AG08395 (cell line): ENCODE data around the gene TWNK.
A peak's percentile ranks its signal among the peaks of the same experiment; 100 is the strongest.

Source experiments
- DNase-seq: peaks from one replicate; pipeline ENCODE4 v3.0.0; 2012; ENCODE audit warnings: mixed read lengths, low spot score

TWNK gene

DNA sequence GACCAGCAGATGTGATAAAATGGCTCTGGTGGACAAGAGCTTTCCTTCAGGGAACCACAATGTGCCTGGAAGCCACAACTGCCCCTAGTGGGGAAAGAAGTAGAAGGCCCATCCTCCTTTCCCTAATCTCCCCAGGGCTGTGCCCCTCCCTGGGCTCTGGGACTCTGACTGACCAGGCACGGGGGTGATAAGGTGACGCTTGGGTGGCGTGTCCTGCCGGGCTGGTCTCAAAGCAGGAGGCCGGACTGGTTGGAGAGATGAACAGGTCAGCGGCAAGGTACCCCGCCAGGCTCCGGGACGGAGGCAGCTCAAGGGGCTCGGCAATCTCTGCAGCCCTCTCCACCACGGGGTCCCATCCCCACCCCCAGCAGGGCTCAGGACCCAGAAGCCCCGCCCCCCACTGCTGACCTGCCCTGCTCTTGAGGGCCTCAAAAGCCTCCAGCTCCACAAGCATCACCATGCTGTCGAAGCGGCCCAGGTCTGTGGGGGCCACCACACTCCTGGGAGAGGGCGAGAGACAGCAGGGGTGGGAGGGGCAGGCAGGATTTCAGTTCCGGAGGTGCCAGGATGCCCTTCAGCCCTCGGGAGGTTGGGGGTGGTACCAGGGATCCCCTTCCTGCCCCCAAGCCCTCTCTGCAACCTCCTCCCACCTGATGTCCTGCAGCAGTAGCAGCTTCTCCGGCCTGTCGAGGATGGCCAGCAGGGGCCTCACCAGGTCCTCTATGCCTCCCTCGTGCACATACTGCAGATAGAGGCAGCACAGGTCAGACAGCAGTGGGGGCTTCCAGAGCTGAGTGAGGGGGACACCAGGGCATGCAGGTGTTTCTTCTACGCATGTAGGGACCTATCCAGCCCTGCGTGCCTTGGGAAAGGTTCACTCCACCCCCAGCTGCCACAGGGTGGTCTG, 24.4 kb downstream of the TWNK start:
- no peak for DNase-seq

DNA sequence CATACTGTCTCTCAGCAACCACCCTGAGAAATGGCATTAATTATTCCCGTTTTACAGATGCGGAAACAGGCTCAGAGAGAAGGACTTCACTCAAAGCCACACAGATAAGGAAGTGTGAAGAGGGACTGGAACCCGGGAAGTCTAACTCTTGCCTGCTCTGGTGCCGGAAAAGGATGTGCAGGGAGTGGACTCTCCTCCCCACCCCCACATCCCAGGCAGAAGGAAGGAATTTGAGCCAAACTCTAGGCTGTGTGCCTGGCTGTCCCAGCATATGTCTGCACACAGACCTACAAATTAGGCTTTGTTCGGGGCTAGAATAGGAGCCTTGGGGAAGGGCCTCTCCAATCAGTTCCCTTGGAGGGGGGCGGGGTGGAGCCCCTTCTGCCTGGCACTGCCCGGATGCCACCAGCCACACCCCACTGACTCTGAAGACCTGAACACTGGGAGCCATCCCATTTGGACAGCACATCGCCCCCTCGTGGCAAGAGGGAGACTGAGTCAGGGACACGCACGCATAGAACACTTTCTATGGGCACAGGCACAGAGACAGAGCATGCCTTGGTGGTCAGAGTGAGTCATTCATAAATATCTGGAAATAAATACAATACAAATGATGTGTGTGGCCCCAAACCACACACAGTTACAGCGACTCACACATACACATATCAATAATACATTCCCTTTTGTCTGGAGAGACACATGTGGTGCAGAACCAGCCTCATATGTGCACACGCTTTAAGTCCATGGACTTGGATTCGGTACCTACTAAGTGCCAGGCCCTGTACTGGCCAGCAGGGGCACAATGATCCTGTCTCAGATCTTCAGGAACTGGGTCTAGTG, 25.4 kb downstream of the TWNK start:
- peak; percentile 92 for DNase-seq

DNA sequence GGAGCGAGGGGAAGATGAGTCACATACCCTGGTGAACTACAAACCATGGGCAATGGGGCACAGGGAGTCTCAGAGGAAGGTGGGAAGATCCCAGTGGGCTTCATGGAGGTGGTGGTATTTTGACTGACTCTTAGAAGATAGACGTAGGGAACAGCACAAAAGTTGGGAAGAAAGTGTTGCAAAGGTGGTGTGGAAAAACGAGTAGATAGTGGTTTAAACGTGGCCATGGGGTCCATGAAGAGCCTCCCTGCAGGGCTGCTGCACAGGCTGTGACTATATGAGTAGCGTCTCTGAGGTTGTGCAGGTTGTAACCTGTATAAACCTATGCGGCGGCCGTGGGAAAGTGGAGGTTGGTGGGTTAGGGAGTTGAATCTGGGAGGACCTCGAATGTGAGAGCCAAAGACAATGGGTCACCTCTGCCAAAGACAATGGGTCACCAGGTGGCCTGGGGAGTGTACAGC, 26.1 kb downstream of the TWNK start:
- DNase-seq, result no peak

DNA sequence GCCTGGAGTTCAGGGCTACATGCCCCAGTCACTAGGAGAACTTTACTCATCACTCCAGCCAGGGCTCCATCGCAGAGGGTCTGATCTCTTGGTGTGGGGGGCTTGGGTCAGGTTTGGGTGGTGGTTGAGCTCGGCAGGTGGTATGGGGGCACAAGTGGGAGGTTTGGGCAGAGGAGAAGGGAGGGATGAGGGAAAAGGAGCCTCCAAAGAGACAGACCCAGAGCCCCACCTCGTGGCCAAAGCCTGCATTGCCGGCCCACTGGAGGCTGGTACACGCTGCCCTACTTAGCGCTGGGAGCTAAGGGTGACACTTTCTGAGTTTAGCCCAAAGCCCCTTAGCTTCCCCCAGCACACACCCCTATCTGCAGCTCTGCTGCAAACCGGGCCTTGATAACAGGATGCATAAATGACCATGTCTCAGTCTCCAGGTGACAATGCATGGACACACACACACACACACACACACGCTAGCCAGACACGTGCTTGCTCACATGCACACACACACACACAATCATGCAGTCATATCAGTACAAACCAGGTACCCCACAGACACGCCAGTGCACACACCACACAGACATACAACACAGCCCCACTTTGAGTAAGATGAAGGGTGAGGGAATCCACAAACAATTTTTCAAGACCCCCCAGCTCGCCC, 27.0 kb downstream of the TWNK start:
- DNase-seq, result peak; percentile 80

DNA sequence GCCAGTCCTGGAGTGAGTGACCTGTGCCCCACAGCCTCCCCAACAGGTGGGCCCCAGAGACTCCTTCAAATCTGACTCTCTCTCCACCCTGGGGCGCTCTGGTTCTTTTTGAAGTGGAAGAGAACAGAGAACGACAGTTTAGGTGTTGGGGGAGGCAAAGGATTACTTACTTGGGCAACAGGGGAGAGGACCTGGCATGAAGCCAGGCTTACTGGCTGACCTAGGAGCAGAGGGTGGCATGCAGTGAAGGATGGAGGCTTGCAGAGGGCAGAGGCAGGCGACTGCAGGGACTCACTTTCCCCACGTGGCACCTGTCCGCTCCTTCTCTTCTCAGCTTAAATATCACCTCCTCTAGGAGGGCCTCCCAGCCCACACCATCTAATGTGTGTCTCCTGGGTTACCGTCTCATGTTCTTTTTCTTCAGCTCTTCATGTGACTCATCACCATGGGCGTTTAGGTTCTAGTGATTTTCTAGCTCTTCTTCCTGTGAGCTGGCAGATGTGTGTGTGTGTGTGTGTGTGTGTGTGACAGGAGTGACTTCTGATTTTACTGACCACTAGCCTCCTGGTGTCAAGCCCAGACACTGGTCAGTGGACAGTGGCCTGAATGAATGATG, 27.7 kb downstream of the TWNK start:
- DNase-seq, result peak; percentile 86

DNA sequence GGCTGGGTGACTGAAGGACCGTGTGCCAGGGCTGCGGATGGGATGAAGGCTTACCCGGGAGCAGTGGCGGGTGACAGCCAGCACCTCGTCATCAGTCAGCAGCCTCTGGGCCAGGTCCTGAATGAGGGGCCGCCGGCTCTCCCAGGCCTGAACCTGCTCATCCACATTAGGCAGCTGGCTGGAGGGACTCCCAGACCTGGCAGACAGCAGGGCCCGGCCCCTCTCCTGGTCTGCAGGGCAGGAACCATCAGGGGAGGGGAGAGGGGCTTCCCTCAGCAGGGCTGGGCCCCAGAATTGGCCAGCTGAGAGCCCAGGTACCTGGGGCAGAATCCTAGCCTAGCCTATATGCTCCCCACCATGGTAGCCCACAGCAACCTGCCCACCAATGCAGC, 28.2 kb downstream of the TWNK start:
- no peak for DNase-seq

DNA sequence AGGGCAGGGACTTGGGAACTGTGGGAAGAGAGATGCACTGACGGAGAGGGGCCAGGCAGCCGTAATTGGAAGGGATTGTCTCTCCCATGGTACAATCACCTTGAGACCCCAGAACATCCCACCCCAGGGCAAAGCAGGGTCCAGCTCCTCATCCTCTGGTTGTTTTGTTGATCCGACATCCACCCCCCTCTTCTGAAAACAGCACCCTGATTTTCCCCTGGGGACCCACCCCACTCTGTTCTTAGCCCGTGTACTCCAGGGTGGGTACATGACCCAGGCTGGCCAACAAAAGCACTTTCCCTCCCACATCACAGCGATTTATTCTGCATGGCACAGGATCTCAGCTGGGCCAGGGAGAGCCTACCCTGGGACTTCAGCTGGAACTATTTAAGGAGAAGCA, 29.5 kb downstream of the TWNK start:
- no peak for DNase-seq

DNA sequence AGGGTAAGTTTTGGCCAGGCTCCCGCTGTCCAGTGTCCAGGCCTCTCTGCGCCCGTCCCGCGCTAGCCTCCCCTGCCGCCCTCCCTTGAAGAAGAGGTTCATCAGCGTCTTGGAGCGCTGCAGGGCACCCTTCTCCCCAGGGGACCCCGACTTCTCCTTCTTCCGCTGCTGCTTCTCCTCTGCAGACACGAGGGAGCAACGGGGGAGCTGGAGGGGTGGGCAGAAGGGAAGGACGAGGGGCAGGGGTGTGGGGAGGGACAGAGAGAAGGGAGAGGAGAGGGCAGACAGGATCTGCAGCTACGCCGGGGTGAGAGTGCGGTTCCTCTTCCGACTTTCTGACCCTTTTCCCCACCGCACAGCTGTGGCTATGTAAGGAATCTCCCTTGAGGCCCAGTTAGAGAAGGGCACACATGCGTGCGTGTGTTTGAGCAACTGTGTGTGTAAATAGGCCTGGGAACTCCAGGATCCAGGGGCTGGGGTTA, 30.8 kb downstream of the TWNK start:
- no peak for DNase-seq

DNA sequence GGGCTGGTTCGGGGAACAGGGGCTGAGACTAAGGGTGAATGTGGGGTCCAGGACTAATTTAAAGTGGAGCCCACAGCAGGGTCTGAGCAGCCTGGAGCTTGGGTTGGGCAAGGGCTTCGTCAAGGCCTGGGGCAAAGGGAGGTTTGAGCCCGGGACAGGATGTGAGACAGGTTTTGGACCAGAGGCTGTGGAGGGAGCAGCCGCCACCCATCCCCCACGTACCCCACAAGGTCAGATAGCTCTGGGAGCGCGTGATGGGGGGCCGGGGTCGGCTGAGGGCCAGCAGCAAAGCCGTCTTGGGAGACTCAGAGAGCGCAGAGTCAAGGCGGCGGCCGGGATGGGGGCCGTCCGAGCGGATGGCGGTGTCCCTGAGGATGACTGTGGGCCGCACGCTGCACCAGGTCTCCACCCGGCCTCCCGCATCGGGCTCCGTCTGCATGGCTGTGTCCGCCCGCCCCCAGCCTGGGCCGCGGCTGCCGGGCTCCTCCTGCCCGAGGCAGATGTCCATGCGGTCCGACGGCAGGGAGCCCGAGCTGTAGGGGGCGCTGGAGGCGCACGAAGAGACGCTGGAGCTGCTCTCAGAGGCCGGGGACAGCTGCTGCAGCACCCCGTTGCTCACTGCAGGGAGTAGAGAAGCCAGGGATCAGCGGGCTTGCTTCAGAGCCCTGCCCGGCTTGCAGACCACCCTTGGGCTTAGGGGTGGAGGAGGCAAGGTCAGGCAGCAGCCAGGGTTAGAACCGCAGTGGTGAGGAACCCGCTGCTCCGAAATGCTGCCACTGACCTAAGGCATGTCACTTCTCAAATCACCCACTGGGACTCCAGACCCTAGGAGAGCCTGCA, 31.5 kb downstream of the TWNK start:
- peak; percentile 93 for DNase-seq

DNA sequence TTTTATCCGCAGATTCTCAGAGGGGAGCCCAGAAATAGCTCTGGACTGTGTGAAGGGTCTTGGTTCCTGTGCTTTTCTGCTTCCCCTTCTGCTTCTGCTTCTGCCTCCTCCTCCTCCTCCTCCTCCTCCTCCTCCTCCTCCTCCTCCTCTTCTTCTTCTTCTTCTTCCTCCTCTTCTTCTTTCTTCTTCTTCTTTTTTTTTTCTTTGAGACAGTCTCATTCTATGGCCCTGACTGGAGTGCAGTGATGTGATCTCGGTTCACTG, 32.0 kb downstream of the TWNK start:
- no peak for DNase-seq

DNA sequence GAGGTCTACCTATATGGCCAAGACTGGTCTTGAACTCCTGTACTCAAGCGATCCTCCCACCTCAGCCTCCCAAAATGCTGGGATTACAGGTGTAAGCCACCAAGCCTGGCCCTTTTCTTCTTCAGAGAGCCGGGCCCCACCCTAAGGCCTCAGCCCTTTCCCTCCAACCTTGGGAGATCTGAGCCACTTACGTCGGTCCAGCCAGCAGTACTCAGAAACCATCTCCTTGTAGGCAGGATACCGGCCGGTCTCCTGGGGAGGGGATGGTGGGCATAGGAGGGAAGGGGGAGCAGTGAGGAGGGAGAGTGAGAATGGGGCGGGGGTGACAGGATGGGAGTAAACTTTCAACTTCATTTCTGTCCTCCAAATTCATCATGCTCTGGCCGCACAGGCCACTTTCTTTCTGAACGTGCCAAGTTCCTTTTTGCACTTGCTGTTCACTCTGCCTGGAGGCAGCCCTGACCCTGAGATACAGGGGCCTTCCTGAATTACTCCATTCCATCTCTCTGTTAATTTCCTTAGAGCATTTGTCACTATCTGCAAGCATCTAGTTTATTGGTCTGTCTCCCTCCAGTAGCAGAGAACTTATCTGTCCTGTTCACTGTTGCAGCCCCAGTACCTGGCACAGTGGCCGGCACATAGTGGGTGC, 33.2 kb downstream of the TWNK start:
- DNase-seq, result no peak

DNA sequence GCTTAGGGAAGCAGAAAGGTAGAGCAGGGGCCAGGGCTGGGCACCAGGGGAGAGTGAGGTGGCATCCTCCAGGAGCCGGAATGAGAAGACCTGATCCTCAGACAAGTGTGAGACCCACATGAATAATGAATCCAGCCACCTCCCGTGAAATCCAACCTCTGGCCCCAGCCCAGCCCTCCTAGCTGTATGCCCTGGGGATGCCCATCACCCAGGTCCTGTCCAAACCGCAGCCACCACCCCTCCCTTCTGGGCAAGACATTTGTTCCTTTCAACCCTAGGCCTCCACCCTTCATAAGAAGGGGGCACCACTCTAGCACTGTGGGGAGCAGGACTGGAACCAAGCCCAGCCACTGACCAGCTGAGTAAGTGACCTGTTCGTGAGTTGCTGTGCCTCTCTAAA, 33.9 kb downstream of the TWNK start:
- no peak for DNase-seq

DNA sequence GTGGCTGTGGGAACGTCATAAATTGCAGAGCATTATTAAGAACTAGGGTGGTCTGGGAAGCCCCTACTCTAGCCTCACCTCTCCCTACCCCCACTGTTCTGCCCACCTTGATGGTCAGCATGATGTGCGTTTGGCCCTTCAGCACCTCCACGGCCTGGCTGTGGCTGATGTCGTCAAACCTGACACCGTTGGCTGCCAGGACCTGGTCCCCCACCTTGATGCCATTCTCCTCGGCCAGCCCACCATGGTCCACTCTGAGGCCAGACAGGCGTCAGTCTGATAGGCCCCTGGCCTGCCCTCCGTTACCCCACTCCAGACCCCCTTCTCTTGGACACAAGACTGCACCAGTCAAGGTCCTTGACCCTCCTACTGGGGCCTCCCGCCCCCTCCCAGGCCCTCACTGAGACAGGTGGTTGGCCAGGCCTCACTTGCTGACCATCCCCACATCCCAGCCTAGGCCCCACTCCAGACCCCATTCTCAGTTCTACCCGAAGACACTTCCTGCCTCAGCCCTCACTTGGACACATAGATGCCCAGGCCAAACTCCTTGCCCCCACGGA, 34.4 kb downstream of the TWNK start:
- DNase-seq, result no peak

DNA sequence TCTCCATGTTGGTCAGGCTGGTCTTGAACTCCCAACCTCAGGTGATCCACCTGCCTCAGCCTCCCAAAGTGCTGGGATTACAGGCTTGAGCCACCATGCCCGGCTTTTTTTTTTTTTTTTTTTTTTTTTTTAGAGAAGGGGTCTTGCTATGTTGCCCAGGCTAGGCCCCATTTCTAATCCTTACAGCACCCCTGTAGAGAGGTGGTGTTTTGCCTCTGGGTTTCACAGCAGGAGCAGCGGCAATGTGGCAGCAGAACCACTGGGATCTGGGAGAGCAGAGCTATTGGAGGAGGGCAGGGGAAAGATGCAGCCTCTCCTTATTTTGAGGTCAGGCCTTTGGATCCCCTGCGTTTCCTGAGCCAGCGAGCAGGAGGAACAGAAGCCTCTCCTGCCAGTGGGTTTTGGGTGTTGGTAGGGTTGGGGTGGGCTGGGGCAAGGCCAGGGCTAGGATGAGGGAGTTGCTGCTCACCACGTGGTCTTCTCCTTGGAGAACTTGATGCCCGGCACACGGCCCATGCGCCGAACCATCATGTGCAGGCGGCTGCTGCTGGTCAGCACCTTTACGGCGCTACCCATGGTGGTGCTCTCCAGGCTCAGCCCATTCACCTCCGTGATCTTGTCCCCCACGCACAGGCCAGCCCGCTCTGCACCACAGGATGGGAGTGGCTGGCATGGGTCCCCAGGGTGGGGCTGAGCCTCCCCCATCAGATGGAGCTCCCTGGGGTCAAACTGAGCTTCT, 35.8 kb downstream of the TWNK start:
- DNase-seq, result no peak

DNA sequence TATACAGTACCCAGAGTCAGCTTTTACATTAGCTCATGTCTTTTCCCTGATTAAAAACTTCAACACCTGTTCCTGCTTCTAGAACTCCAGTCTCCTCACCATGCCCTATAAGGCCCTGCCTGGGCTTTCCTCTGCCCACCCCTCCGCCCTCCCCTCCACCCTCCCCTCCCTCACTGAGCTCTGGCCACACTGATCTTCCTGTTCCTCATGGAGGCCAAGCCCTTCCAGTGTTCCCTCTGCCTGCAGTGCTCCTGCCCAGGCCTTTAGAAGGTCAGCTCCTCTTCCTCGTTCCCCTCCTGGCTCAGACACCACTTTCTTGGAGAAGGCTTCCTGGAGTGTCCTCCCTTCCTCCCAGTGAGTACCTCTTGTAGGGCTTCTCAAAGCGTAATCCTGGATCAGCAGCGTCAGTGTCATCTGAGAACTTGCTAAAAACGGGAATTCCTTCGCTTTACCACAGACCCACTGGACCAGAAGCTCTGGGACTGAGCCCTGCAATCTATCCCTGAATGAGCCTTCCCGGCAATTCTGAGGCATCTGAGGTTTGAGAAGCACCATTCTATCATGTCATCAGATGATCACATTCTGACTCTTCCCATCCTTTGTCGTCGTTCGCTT, 39.9 kb downstream of the TWNK start:
- DNase-seq, result no peak

DNA sequence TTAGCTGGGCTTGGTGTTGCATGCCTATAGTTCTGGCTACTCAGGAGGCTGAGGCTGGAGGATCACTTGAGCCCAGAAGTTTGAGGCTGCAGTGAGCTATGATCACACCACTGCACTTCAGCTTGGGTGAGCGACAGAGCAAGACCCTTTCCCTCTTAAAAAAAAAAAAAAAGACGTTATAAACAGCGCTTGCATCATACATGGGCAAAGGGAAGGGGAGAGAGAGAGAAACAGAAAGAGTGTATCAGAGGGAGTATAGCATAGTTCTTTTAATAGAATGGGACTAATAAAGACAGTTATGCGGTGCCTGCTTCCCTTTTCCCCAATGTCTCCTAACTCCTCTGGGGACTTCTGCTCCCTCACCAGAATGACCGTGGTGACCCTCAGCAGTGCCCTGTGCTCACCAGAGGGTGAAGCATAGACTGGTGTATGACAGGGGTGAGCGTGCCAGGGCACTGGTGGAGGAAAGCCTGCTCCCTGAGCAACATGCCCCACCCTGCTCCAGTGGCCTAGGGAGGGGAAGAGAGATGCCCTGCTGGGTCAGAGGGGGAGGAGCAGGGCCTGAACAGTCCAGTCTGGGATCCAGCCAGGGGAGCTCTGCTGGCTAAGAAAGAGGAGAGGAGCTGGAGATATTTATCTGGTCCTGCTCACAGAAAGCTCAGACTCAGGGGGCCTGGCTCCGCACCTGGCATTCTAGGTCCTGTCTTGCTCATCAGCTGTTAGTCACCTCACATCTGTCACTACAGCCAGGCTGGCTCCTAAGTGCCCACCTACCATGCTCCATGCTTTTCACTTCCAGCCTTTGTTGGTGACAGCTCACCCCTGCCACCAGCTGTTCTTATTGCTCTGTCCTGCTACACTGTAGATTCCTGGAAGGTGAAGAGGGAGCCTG, 41.3 kb downstream of the TWNK start:
- no peak for DNase-seq

DNA sequence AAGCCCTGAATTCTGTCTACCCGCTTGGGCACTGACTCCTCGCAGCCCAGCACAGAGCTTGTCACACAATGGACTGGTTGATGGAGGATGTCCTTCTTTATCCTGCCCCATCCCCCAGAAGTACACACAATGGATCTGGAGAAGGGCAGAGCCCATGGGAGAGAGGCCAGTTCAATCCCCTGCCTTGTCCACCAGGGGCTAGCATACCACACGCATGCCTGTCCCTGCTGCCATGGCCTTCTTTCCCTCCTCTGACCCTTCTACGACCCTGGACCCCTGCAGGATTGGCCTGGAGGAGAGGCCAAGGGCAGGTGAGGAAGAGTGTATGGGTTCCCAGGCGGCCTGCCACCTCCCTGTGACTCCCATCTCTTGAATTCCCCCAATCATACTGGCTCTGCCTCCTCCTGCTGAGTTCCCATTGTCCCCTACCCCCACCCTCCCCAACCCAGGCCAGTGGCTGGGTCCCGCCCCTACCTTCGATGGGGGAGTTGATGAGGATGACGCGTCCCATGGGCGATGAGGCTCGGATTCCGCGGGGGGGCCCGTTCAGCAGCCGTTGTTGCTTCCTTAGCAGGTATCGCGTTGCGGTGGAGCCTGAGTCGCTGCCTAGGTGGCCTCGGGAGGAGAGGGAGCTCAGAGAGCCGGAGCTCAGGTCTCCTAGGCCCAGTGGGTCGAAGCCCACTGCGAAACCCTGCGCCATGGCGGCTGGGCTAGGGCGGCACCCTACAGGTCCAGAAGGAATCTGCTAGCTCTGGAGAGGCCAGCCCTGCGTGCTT, 42.4 kb downstream of the TWNK start:
- DNase-seq, result no peak
